ENCODE results near the gene SLBP.

Gene SLBP

GRCh38 chr4:1653776-1654175 is 58.3 kb downstream of the SLBP start:
- DNase-seq (ENCODE audit: low spot score), result no peak

GRCh38 chr4:1652088-1652487 is 60.0 kb downstream of the SLBP start:
- no peak for DNase-seq (ENCODE audit: low spot score)

GRCh38 chr4:1651609-1652008 is 60.5 kb downstream of the SLBP start:
- no peak for DNase-seq (ENCODE audit: low spot score)

- DNase-seq (ENCODE audit: low spot score), result no peak
These were observed 63.2 kb downstream of the SLBP start for GRCh38 chr4:1648962-1649361.

GRCh38 chr4:1647432-1647831 is 64.7 kb downstream of the SLBP start:
- no peak for DNase-seq (ENCODE audit: low spot score)

- no peak for DNase-seq (ENCODE audit: low spot score)
These were observed 65.4 kb downstream of the SLBP start for GRCh38 chr4:1646690-1647089.

GRCh38 chr4:1644891-1645657 is 67.0 kb downstream of the SLBP start:
- no peak for DNase-seq (ENCODE audit: low spot score)

GRCh38 chr4:1643971-1644735 is 68.0 kb downstream of the SLBP start:
- DNase-seq (ENCODE audit: low spot score), result no peak

Data from HuH-7 (cell line).